H1 (cell line): ENCODE measurements around the gene LAMA4. TPM values are rescaled to one million over a fixed set of nuclear protein-coding genes. Genes with fewer than 3 reads are reported as not detected.

Experiments used
- ASH2L ChIP-seq: fragments of 200-600, 300-600 bp; sonication (generic); IDR thresholded peaks from one replicate; pipeline ENCODE4 v1.7.1; 2017; ENCODE audit warnings: low read length
- BACH1 ChIP-seq: IDR thresholded peaks from 2 replicates; pipeline ENCODE4 v1.6.1; 2012; ENCODE audit warnings: low read length, improper control_type of control experiment
- CEBPB ChIP-seq: IDR thresholded peaks from 2 replicates; pipeline ENCODE4 v1.6.1; 2012; ENCODE audit warnings: low read depth, low read length
- CHD7 ChIP-seq: fragments of 300-600 bp; sonication (generic); IDR thresholded peaks from 2 replicates; pipeline ENCODE4 v1.7.1; 2012; ENCODE audit warnings: low read length, moderate library complexity, mild to moderate bottlenecking, inconsistent platforms; ENCODE audit not compliant: insufficient replicate concordance
- E2F6 ChIP-seq: IDR thresholded peaks from 2 replicates; pipeline ENCODE4 v1.6.1; 2012; ENCODE audit warnings: inconsistent platforms
- MAFK ChIP-seq: IDR thresholded peaks from 2 replicates; pipeline ENCODE4 v1.6.1; 2012; ENCODE audit warnings: low read depth, mild to moderate bottlenecking, improper control_type of control experiment, low read length
- MAX ChIP-seq: IDR thresholded peaks from 2 replicates; pipeline ENCODE4 v1.6.1; 2012; ENCODE audit warnings: inconsistent platforms
- RFX5 ChIP-seq: IDR thresholded peaks from 2 replicates; pipeline ENCODE4 v1.6.1; 2011; ENCODE audit warnings: low read depth, low read length, improper control_type of control experiment, borderline replicate concordance
- SUZ12 ChIP-seq: fragments of 200-600 bp; sonication (generic); IDR thresholded peaks from 2 replicates; pipeline ENCODE4 v1.6.1; 2012; ENCODE audit warnings: mild to moderate bottlenecking, inconsistent platforms, low read length, moderate library complexity, mixed read lengths
- TBP ChIP-seq: IDR thresholded peaks from 2 replicates; pipeline ENCODE4 v1.6.1; 2011; ENCODE audit warnings: low read depth, low read length, improper control_type of control experiment
- polyA plus RNA-seq, 7 experiments: library from polyadenylated mRNA; depleted of rRNA in 3 of 7; stranded (reverse) in 5 of 7; unstranded in 2 of 7; fragments of >200 nt in 5 of 7; fragments of 200-250 nt in 2 of 7; gene quantifications; 1 replicate in 5 of 7; 2 replicates in 1 of 7; 4 replicates in 1 of 7; pipeline versions ENCODE4 v1.2.1 to v1.2.3, GENCODE V29; 2011 to 2013; ENCODE audit warnings: missing spikeins in 2 of 7, mixed read lengths in 2 of 7
- total RNA-seq: library from RNA; stranded (reverse); fragmentation: NEBNext Ultra II Directional; extraction: Animal tissue kit (Norgen Biotek cat#: 25700); gene quantifications from 2 replicates; pipeline ENCODE4 v1.2.1, GENCODE V29; 2021

Gene LAMA4
- total and polyA plus RNA-seq, 2 of the 8 experiments (the other 6 are each of a cell fraction or from before 2014, with no cell fraction given), result 0.95 to 1.5 TPM

GRCh38 chr6:112203577-112204349 lies 50.6 kb downstream of the LAMA4 start (continued):
- TF ChIP-seq CHD7, result no peak
- TF ChIP-seq ASH2L, result no peak
- no peak for TF ChIP-seq MAX
- TF ChIP-seq CEBPB, result no peak
- TF ChIP-seq RFX5, result no peak
- TF ChIP-seq MAFK, result no peak
- TF ChIP-seq BACH1, result no peak
- TF ChIP-seq TBP, result no peak
- TF ChIP-seq E2F6, result no peak
- TF ChIP-seq SUZ12, result no peak
